Measurements from ENCODE around the gene STRADB.
"Not testable (repeated sequence)": the region's sequence is repeated elsewhere in the genome, so short reads cannot be mapped to it uniquely, and the experiment has no call there.

The STRADB gene

DNA sequence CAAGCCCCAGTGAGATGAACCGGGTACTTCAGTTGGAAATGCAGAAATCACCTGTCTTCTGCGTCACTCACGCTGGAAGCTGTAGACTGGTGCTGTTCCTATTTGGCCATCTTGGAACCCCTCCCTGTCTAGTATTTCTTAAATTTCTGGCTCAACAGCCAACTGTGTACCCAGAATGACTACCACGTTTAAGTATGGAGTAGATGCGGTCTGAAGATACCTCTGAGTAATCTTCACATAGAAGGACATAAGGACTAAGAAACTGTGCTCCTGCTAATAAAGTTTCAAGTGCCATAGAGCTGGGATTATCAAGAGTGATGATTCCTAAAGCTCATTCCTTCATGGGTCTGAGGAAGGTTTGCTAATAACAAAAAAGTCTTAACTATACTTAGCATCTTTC, 20.7 kb upstream of the STRADB start:
- no peak for DNase-seq (ENCODE audit: low read depth)
- TF ChIP-seq, protein P1, sequence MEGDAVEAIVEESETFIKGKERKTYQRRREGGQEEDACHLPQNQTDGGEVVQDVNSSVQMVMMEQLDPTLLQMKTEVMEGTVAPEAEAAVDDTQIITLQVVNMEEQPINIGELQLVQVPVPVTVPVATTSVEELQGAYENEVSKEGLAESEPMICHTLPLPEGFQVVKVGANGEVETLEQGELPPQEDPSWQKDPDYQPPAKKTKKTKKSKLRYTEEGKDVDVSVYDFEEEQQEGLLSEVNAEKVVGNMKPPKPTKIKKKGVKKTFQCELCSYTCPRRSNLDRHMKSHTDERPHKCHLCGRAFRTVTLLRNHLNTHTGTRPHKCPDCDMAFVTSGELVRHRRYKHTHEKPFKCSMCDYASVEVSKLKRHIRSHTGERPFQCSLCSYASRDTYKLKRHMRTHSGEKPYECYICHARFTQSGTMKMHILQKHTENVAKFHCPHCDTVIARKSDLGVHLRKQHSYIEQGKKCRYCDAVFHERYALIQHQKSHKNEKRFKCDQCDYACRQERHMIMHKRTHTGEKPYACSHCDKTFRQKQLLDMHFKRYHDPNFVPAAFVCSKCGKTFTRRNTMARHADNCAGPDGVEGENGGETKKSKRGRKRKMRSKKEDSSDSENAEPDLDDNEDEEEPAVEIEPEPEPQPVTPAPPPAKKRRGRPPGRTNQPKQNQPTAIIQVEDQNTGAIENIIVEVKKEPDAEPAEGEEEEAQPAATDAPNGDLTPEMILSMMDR (IDR thresholded peaks at IDR 0.05; ENCODE audit: insufficient read depth, low read depth, low read length, missing control alignments), result no peak
- no peak overlapping the region for H3K4me3 ChIP-seq (ENCODE audit: low read depth, low read length)

DNA sequence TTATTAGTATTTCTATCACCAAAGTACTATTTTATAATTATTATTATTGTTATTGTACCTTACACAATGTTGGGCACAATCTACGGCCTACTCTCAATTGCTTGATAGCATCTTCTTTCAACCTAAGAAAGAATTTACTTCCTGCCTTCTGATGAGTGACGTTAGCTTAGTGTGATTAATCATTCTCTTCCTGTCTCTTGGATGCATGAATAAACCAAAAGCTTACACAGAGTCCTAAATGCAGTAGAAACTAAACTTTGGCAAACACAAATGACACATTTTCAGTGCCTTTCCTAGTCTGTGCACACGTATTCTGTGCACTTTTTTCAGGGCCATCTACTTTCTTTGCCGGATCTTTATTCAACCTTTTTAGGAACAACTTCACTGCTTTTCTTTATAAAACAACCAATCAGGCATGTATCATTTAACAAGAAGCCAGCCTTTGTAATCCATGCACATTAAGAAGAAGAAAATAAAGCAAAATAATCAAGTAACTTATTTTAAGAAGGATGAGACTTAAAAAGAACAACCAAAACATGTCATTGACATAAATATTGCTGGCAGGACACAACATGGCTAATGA, 19.4 kb upstream of the STRADB start:
- H3K4me3 ChIP-seq (ENCODE audit: low read depth, low read length), result no peak overlapping the region
- TF ChIP-seq, protein P1 (IDR thresholded peaks at IDR 0.05; ENCODE audit: insufficient read depth, low read depth, low read length, missing control alignments), result no peak
- no peak for DNase-seq (ENCODE audit: low read depth)

DNA sequence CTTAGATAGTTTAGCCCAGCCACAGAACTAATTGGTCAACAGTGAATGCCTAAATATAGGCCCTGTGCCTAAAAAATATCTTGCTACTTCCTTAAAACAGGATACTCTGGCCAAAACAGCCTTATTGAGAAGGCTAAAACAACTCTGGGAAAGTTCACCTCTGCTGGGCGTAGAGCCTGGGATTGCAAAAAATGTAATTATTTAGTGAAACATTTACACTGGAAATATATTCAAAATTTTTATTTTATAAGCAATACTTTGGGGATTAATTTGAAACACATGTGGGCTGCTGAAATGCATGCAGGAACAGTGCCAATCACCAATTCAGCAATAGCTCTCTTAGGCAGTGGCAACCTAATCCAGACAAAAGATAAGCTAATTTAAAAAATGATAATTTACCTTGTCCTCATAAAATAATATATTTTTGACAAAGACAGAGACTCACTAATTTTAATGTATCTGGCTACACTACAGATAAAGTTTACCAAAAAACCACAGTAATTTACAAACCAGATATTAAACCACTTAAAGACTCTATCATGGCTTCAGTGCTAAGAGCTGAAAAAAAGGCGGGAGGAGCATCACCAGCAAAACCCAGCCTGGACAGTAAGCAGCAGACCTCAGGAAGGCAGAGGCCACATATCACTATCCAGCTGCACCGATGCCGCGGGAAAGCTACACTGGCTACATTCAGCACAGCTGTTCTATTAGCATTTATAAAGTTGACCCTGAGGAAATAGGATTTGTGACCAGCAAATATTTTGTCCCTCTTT, 18.7 kb upstream of the STRADB start:
- DNase-seq (ENCODE audit: low read depth), result no peak
- no peak overlapping the region for H3K4me3 ChIP-seq (ENCODE audit: low read depth, low read length)
- TF ChIP-seq, protein P1 (IDR thresholded peaks at IDR 0.05; ENCODE audit: insufficient read depth, low read depth, low read length, missing control alignments), result no peak

GRCh38 chr2:201433394-201433995, 18.0 kb upstream of the STRADB start:
- TF ChIP-seq, protein P1 (IDR thresholded peaks at IDR 0.05; ENCODE audit: insufficient read depth, low read depth, low read length, missing control alignments), result no peak
- no peak overlapping the region for H3K4me3 ChIP-seq (ENCODE audit: low read depth, low read length)
- DNase-seq (ENCODE audit: low read depth), result no peak

DNA sequence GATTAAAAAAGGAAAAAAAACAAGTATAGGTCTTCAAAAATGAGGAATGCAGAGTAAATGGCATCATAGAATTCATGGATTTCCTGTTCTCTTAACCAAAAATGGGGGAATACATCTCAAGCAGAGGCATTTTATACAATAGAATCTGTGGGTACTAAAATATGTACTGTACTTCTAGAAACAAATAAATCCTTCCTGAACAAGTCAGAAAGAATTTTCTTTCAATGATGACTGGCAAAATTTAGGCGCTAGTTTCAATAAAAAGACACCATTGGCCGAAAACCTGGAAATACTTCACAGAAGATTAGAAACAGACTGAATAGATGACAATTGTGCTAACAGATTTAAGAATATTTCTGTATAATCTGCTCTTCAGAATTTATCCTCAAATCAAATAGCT, 15.4 kb upstream of the STRADB start:
- TF ChIP-seq, protein P1 (IDR thresholded peaks at IDR 0.05; ENCODE audit: insufficient read depth, low read depth, low read length, missing control alignments), result no peak
- no peak for DNase-seq (ENCODE audit: low read depth)
- H3K4me3 ChIP-seq (ENCODE audit: low read depth, low read length), result no peak overlapping the region

- not testable (repeated sequence) for H3K4me3 ChIP-seq (ENCODE audit: low read depth, low read length); DNase-seq (ENCODE audit: low read depth)
These were observed 12.1 kb upstream of the STRADB start for GRCh38 chr2:201439336-201439922.

DNA sequence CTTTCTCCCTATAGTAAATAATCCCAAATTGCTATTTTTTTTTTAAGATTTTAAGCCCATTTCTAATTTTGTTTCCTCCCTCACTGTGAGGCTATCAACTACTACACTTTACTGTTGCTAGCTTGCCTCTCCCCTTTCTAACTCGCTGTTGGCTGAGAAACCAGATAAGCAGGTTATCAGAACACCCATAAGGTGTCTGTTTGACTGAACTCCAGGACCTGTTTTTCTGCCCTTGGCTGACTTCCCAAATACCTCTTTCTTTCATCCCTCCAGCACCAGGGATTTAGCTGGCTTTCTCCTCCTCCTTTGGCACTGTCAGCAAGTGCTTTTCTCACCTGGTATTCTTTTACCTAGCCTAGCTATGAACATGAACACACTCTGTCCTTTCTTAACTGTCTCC, 11.4 kb upstream of the STRADB start:
- no peak for DNase-seq (ENCODE audit: low read depth)
- TF ChIP-seq, protein P1 (IDR thresholded peaks at IDR 0.05; ENCODE audit: insufficient read depth, low read depth, low read length, missing control alignments), result no peak
- H3K4me3 ChIP-seq (ENCODE audit: low read depth, low read length), result no peak overlapping the region
